Measurements from ENCODE around the gene LRRTM3.

The LRRTM3 gene

DNA sequence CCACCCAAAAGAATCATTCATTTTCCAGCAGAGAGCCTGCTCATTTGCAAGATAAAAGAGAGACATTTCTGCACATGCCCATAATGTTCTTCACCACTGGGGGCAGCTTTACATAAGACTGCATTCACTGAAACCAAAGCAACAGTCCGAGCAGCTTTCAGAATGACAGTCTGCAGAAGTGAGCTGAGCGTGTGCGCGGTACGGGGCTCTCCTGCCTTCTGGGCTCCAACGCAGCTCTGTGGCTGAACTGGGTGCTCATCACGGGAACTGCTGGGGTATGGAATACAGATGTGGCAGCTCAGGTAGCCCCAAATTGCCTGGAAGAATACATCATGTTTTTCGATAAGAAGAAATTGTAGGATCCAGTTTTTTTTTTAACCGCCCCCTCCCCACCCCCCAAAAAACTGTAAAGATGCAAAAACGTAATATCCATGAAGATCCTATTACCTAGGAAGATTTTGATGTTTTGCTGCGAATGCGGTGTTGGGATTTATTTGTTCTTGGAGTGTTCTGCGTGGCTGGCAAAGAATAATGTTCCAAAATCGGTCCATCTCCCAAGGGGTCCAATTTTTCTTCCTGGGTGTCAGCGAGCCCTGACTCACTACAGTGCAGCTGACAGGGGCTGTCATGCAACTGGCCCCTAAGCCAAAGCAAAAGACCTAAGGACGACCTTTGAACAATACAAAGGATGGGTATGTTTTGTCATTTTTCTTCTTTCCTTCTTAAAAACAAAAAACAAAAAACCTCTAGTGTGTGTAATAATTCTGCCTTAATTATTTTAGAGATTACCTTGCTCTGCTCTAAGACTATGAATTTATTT, at the start of gene LRRTM3:
Gene LRRTM3 (plus strand): TSS at position 141 of the 820 bp plus-strand sequence.
- DNase-seq: no peak

DNA sequence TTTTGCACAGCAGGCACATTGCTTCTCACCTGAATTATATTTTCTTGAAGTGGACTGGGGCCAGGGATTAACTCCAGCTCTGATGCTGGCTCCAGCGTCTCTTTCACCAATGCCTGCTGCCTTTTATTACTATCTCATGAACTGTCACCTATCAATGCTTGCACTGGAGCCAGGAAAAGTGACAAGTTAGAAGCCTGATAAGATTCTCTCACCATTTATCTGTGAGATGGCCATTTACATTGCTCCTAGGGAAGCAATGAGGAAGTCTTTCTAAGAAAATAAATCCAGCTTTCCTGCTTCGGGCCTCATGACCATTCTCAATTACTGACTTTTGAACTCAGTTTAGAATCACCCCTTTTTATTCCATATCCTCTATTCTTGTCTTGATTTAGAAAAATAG, 48.5 kb upstream of the LRRTM3 start:
- DNase-seq: no peak

DNA sequence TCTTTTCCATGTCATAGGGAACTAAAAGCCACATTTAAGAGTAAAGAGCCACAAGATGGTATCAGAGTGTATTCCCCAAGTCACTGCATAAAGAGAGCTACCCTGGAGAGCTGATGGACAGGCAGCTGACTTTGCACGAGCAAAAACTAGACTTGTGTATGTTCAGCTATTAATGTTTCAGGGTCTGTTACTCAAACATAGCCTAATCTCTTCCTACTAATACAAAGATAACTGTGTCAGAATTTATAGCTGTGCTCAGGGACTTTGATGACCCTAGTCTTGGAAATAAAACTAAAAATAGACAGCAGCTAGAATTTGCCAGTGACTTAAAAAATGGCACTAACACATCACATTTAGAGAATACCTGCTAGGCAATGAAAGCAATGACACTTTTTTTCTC, 45.5 kb upstream of the LRRTM3 start:
- no peak for DNase-seq

DNA sequence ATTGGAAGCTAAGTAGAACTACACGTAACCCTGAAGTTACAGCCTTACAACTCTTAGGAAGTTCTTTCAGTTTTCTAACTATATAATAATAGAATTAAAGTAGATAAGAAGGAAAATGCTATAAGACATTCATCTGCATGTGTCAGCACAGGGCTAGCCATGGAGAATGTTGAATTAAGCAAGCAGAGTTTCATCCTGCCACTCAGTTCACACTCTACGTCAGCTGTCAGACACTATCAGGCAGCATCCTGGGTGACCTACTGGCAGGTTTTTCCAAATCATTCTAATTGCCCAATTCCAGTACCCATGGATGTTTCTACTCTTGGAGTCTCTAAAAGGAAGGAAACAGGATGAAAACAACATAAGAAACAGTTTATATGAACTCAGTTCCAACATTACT, 45.0 kb upstream of the LRRTM3 start:
- DNase-seq: no peak

DNA sequence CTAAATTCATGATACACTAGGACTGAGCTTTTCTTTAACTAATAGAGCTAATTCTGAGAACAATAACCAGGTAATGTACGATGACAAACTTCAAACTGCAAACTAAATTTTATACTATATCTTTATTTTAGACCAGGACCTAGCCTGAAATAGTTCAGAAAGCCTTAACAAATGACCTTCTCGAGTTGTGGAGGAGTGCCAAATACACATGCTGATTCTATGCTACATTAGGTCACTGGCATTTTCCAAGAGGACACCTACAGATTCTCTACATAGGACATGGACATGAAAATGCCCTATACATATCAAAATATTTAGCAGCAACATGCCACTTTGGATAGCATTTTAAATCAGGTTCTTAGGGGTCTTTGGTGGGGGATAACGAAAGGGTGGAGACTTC, 44.0 kb upstream of the LRRTM3 start:
- DNase-seq: no peak

DNA sequence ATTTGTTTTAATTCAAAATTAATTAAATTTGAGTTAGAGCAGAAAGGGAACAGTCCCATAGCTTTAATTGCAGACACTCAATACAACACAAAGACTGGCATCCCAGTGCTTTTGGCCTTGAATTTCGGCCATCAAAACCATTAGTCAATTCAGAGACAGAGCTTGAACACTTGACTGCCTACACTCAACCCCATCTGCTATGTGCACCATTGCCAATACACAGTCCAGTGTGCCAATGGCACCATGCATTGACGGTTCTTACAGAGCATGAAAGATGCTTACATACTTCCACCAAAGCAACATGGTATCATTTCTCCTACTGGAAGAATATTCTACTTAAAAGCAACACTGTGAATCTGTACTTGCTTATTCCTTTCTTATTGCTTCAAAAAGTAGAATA, 43.6 kb upstream of the LRRTM3 start:
- DNase-seq: no peak

DNA sequence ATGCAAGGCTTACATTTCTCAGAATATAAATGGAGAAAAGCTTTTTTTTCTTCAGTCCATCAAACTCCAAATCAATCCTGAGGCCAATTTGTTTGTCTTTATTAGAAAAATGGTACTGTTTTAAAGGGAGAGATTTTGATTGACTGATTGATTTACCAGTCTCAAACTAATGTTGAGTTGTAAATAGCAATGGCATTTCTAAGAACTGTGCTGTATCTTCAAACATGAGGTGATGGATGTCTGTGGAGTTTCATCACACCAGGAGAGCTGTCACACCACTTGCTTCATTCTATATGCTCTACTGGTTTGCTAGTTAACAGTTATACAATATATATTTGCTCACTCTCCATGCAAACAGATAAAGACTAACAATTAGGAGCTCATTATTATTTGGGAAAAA, 39.0 kb upstream of the LRRTM3 start:
- DNase-seq: no peak

DNA sequence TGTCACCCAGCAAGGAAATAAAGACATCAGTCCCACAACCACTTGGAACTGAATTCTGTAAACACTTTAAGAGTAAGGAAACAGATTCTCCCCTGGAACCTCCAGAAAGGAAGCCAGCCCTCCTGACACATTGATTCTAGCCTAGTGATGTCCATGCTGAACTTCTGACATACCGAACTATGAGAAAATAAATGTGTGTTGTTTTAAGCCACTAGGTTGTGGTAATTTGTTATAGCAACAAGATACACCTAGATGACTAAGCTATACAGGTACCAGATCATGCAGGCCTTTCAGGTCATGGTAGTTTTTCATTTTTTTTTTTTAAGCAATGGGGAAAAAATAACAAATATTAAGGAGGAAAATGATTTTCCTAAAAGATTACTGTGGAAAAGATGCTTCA, 37.6 kb upstream of the LRRTM3 start:
- DNase-seq: no peak

DNA sequence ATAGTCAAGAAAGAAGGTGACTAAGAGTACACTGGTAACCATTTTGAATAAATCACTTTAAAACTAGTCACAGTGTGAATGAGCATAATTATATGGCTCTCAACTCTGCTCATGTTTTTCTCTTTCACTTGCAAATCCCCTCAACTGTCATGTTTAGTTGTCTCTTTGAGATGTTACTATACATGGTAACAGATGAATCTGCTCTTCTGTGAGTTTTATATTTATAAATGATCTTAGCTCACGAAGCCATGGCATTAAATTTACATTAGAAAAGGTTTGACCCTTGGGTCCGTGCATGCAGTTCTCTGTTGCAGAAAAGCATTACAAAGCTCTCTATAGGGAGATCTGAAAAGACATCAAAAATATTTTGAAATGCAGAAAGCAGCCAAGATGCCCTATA, 33.0 kb upstream of the LRRTM3 start:
- no peak for DNase-seq

DNA sequence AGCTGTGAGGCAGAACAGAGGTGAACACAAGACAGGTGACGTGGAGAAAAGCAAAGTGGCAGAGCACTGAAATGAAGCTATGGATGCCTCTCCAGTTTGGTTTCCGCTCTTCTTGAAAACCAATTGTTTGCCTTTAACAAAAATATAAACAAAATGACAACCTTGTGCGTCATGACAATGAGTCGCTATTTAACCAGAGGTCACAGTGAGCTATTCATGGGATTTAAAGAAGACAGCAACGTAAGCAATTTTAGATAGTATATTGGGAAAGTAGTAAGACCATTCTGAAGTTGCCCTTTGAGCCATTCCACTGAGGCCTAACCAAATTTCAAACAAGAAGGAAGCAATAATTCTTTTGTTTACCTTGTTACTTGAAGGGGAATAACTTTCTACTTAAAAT, 15.2 kb upstream of the LRRTM3 start:
- DNase-seq: no peak

DNA sequence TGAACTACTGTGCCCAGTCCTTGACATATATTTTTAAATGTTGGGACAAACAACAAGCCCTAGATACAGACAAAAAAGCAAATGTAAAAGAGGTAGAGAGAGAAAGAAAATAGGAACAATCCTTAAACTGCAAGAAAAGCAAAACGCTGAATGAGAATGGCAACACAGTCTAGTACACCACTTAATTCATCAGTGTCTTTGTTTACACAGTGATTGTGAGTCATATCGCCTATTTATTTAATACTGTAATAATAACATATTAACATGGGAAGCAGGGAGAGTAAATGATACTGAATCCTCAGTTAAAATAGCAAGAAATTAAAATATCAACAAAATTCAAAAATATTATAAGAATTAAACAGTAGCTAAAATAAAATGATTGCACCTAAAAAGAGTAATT, 9.8 kb upstream of the LRRTM3 start:
- DNase-seq: no peak

DNA sequence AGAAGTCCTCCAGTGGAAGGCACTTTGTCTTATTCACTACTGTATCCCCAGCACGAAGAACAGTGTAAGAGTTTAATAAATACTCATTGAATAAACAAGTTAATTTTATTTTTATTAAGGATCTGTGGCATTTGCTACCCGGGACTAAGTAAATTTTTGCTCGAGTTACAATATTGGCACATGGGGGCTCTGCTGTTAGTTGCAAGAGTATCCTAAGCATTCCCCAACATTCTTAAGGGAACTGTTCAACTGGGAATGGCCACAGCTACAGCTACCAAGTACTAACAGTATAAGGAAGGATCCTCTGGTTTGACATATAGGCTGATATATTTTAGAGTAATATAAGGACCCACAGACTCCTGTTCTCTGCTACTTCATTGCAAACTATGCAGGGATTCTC, 8.7 kb upstream of the LRRTM3 start:
- no peak for DNase-seq

DNA sequence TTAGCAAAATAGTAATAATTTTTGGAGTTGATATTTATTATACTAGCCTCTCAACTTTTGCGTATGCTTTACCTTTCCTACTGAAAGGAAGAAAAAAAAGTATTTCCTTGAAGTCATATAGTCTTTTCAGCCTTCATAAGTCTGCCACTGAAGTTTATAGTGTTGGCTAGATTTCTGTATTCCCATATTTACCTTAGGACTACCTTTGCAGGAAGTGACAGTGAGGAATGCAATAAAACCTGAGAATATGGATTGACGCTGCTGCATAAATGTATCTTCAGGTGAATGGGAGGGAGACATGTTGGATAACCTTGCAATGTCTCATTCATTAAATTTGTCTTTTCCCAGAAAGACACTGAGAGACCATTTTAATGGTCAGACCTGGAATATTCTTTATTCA, 6.6 kb upstream of the LRRTM3 start:
- no peak for DNase-seq

DNA sequence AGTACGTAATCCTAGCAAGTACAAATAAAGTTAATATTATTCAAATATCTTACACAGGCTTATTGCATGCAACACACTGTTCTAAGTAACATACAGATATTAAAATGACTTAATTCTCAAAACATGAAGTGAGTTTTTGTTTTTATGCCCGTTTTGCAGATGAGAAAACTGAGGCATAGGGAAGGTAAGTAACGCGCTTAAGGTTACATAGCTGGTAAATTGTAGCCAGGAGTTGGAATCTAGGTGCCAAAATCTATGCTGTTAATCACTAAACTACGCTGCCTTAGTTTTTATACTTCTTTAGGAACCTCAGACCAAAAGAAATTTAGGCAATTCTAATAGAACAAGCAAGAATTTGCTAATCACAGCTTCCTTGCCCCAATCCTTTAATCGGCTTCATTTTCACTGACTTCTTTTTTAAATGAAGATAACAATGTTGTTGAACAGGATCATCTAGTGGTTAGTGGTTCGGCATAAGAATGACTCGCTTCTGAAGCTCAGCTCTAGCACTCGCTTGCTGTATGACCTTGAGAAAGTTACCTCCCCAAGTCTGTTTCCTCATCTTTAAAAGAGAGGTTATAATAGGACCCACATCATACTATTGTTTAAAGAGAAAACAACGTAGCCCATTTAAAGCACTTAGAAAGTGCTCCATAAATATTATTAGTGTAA, 1.0 kb upstream of the LRRTM3 start:
- DNase-seq: no peak

DNA sequence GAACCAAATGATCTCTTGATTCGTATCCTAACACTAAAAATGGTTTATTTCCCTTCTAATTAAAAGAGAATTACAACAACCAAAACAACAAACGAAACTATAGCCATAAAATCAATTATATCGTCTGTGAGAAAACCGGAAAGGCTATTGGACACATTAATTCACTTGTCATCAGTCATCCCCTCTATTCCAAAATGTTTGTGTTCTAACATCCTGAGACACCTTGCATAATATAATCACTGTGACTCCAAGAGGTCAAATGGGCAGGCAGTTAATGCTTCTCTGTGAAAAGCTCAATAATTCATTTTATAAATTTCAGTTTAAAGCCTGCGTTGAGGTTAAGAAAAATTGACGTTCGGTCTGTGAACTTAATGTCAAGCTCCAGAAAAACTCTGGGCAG, 463 bp upstream of the LRRTM3 start:
- no peak for DNase-seq

DNA sequence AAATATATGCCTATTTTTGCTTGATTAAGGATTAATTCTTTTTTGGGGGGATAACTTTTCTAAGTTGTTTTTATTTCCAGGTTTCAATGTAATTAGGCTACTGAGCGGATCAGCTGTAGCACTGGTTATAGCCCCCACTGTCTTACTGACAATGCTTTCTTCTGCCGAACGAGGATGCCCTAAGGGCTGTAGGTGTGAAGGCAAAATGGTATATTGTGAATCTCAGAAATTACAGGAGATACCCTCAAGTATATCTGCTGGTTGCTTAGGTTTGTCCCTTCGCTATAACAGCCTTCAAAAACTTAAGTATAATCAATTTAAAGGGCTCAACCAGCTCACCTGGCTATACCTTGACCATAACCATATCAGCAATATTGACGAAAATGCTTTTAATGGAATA, 1.0 kb downstream of the LRRTM3 start:
- no peak for DNase-seq

DNA sequence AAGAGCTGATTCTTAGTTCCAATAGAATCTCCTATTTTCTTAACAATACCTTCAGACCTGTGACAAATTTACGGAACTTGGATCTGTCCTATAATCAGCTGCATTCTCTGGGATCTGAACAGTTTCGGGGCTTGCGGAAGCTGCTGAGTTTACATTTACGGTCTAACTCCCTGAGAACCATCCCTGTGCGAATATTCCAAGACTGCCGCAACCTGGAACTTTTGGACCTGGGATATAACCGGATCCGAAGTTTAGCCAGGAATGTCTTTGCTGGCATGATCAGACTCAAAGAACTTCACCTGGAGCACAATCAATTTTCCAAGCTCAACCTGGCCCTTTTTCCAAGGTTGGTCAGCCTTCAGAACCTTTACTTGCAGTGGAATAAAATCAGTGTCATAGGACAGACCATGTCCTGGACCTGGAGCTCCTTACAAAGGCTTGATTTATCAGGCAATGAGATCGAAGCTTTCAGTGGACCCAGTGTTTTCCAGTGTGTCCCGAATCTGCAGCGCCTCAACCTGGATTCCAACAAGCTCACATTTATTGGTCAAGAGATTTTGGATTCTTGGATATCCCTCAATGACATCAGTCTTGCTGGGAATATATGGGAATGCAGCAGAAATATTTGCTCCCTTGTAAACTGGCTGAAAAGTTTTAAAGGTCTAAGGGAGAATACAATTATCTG, 1.6 kb downstream of the LRRTM3 start:
- no peak for DNase-seq

DNA sequence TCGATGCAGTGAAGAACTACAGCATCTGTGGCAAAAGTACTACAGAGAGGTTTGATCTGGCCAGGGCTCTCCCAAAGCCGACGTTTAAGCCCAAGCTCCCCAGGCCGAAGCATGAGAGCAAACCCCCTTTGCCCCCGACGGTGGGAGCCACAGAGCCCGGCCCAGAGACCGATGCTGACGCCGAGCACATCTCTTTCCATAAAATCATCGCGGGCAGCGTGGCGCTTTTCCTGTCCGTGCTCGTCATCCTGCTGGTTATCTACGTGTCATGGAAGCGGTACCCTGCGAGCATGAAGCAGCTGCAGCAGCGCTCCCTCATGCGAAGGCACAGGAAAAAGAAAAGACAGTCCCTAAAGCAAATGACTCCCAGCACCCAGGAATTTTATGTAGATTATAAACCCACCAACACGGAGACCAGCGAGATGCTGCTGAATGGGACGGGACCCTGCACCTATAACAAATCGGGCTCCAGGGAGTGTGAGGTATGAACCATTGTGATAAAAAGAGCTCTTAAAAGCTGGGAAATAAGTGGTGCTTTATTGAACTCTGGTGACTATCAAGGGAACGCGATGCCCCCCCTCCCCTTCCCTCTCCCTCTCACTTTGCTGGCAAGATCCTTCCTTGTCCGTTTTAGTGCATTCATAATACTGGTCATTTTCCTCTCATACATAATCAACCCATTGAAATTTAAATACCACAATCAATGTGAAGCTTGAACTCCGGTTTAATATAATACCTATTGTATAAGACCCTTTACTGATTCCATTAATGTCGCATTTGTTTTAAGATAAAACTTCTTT, 2.3 kb downstream of the LRRTM3 start:
- DNase-seq: no peak

DNA sequence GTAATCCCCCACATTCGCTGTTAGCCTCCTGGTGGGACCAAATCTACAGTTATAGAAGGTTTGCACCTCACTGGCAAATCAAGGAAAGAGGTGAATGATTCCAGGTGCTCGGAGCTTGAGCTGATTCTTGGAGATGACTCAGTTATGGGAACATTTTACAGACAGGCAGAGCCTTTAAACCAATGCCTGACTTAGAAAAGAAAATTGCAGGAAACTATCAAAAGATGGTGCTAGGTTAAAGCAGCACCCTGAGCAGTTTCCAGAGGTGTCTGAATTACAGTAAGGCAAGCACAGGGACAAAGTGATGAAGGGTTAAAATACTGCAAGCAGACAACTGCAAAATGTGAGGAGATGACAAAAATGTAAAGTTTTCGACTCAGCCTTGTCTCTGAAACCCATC, 2.9 kb downstream of the LRRTM3 start:
- no peak for DNase-seq

DNA sequence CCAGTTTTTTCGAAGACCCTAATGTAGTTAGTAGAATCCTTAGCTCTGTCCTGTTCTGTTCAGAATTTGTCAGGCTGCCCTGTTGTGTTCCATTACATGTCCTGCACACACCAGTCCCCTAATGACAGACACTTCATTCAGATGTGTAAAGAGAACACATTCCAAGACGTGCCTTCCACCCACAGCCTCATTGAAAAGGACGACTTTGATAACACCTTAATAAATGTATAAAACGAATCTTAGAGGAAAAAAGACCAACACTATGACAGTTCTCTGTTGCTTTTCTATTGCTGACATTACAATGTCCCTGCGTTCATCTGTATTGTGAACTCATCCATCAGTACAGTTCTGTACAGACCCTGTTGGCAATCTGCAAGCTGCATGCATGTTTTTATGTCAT, 3.5 kb downstream of the LRRTM3 start:
- DNase-seq: no peak

DNA sequence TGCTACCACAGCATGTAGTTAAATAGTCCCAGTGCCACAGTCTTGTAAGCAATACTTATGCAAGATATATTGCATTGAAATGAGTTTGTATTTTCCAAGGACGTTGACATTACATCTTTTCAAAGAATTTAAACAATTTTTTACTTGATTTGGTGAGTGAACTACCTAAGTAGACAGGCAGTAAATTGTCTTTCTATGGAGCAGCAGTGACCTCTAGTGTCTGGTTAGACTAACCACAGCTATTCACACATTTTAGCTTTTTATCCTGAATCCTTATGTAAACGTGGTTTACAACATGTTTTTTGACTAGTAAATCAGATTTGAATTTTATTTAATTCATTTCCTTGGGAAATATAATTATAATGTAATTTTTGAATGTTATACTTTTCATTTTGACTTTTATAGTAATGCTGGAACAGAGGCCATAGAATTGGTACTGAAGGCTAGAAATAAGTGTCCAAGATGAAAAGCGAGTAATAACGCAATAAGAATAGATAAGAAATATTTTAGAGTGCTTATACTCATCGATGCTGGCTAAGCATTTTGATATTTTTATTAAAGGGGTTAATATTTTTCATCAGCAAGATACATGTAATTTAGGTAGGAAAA, 5.6 kb downstream of the LRRTM3 start:
- no peak for DNase-seq

DNA sequence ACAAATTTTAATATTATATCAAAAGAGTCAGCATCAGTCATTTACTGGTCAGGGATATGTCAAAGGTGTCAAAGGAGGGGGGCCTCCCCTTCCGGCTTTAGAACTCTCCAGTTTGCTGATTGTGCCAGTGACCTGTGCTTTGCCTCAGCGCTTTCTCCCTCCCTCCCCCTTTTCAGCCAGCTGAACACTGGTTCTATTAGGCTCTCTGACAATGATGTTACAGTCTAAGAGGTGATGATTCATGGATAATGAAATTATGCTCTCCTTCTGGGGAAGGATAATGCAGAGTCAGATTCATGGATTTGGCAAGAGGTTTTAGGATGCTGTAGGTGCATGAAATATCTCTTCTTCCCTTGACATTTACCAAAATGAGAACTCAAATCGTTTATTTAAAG, 6.1 kb downstream of the LRRTM3 start:
- no peak for DNase-seq

DNA sequence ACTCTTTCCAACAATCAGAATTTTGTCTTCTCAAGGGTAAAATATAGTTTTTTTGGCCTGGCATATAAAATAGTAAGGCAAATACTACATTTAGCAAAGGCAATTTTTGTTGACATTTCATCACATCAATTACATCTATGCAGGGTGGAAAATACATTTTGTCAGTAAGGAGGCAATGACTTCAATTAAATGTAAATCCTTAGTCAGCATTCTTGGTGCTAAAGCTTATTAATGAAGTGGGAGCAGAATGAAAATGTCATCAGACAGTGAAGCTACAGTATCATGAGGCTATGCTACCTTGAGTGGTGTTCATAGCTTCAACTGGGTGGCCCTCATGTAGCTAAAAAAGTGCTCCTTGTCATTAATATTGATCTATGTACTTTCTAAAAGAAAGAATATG, 8.9 kb downstream of the LRRTM3 start:
- no peak for DNase-seq
